HepG2 (cell line): ENCODE results near the gene PTPRM.

Source experiments
- MBNL3 ChIP-seq: fragments of 250-450 bp; sonication (Bioruptor Pico); conservative IDR thresholded peaks from 2 replicates; pipeline ENCODE4 v1.8.0; 2022; ENCODE audit warnings: mild to moderate bottlenecking, inconsistent platforms
- MIER2 ChIP-seq: IDR thresholded peaks from 2 replicates; pipeline ENCODE4 v1.6.1; 2016; ENCODE audit warnings: missing biosample characterization, missing genetic modification reagents
- MXI1 ChIP-seq: IDR thresholded peaks from 3 replicates; pipeline ENCODE4 v1.6.1; 2012; ENCODE audit warnings: low read depth, low read length, inconsistent platforms, borderline replicate concordance
- NBN ChIP-seq: fragments of 450-650 bp; conservative IDR thresholded peaks from 2 replicates; pipeline ENCODE4 v1.6.1; 2017
- PHF20 ChIP-seq: sonication (generic); formaldehyde crosslinking; IDR thresholded peaks from 2 replicates; pipeline ENCODE4 v1.5.0; 2020; ENCODE audit warnings: mild to moderate bottlenecking, missing genetic modification reagents
- RAD21 ChIP-seq: fragments of 450-650 bp; formaldehyde crosslinking; IDR thresholded peaks from 2 replicates; pipeline ENCODE4 v1.5.0; 2020; ENCODE audit warnings: mild to moderate bottlenecking
- SP2 ChIP-seq: sonication (generic); formaldehyde crosslinking; IDR thresholded peaks from 2 replicates; pipeline ENCODE4 v1.5.1; 2020; ENCODE audit warnings: mild to moderate bottlenecking, missing genetic modification reagents
- YY1 ChIP-seq: IDR thresholded peaks from 2 replicates; pipeline ENCODE4 v1.6.1; 2011; ENCODE audit warnings: low read length, low read depth, moderate library complexity, mild to moderate bottlenecking; ENCODE audit not compliant: insufficient read depth, insufficient replicate concordance

- TF ChIP-seq PHF20 (no peak), SP2 (CRISPR knock-in tag) (no peak), MBNL3 (no peak), RAD21 (CRISPR knock-in tag) (no peak), MIER2 (CRISPR knock-in tag) (no peak), NBN (no peak), YY1 (no peak), MXI1 (no peak)
These were observed 565.9 kb downstream of the PTPRM start for GRCh38 chr18:8133032-8133431.
